Neuronal stem cell (in vitro differentiated cells): ENCODE results near the gene SLC17A7.
"Not testable (repeated sequence)": the region's sequence is repeated elsewhere in the genome, so short reads cannot be mapped to it uniquely, and the experiment has no call there.

Experiments
- DNase-seq: peaks from one replicate; pipeline ENCODE4 v3.0.0-alpha.2; 2013; ENCODE audit warnings: low spot score
- H2AFZ ChIP-seq: one replicate; pipeline ENCODE4 v1.6.1; 2013; ENCODE audit warnings: mild to moderate bottlenecking, low read length, inconsistent platforms
- H2AK5ac ChIP-seq: 2 replicates; pipeline ENCODE4 v1.6.1; 2013; ENCODE audit warnings: low read depth, mild to moderate bottlenecking, inconsistent platforms, low read length, moderate library complexity, mixed read lengths
- H2BK120ac ChIP-seq: 2 replicates; pipeline ENCODE4 v1.6.1; 2013; ENCODE audit warnings: low read depth, mild to moderate bottlenecking, inconsistent platforms, low read length, moderate library complexity, mixed read lengths
- H2BK12ac ChIP-seq: one replicate; pipeline ENCODE4 v1.6.1; 2013; ENCODE audit warnings: low read length, inconsistent platforms
- H2BK15ac ChIP-seq: 2 replicates; pipeline ENCODE4 v1.6.1; 2013; ENCODE audit warnings: mild to moderate bottlenecking, low read length, inconsistent platforms, mixed read lengths
- H2BK5ac ChIP-seq: one replicate; pipeline ENCODE4 v1.6.1; 2013; ENCODE audit warnings: inconsistent platforms, mild to moderate bottlenecking, low read length, moderate library complexity
- H3K14ac ChIP-seq: one replicate; pipeline ENCODE4 v1.6.1; 2013; ENCODE audit warnings: low read length, inconsistent platforms
- H3K18ac ChIP-seq: 2 replicates; pipeline ENCODE4 v1.6.1; 2013; ENCODE audit warnings: low read length, inconsistent platforms
- H3K23ac ChIP-seq: 2 replicates; pipeline ENCODE4 v1.6.1; 2013; ENCODE audit warnings: low read depth, mild to moderate bottlenecking, mixed read lengths, low read length, inconsistent platforms; ENCODE audit not compliant: poor library complexity
- H3K27ac ChIP-seq: replicated peaks from 3 replicates; pipeline ENCODE4 v1.5.1; 2013; ENCODE audit warnings: low read length, inconsistent platforms
- H3K27me3 ChIP-seq, 3 experiments: 2 replicates each; pipeline ENCODE4 v1.6.1; 2013; ENCODE audit warnings: low read length in 3 of 3, mild to moderate bottlenecking in 2 of 3, inconsistent platforms in 1 of 3, low read depth in 1 of 3, mixed read lengths in 1 of 3, moderate library complexity in 1 of 3; ENCODE audit not compliant: control insufficient read depth in 3 of 3, insufficient read depth in 3 of 3
- H3K36me3 ChIP-seq, 2 donors: replicated peaks in 1 of 2; 2 replicates each; pipeline ENCODE4 v1.6.1; 2013; ENCODE audit warnings: low read length in 2 of 2; ENCODE audit not compliant: control insufficient read depth in 2 of 2, insufficient read depth in 2 of 2
- H3K4ac ChIP-seq: 2 replicates; pipeline ENCODE4 v1.6.1; 2013; ENCODE audit warnings: inconsistent platforms, mild to moderate bottlenecking, low read length, moderate library complexity
- H3K4me1 ChIP-seq, 2 donors: 1 replicate in 1 of 2; 2 replicates in 1 of 2; pipeline ENCODE4 v1.6.1; 2013; ENCODE audit warnings: low read length in 2 of 2, low read depth in 1 of 2; ENCODE audit not compliant: control insufficient read depth in 2 of 2, insufficient read depth in 1 of 2
- H3K4me2 ChIP-seq: one replicate; pipeline ENCODE4 v1.6.1; 2013; ENCODE audit warnings: mild to moderate bottlenecking, low read length, inconsistent platforms; ENCODE audit not compliant: insufficient read depth, poor library complexity, severe bottlenecking
- H3K4me3 ChIP-seq, 2 donors: 2 replicates each; pipeline ENCODE4 v1.5.1; 2013; ENCODE audit warnings: low read length in 2 of 2, mild to moderate bottlenecking in 2 of 2, inconsistent platforms in 1 of 2, moderate library complexity in 1 of 2
- H3K79me1 ChIP-seq: one replicate; pipeline ENCODE4 v1.6.1; 2013; ENCODE audit warnings: low read depth, mild to moderate bottlenecking, inconsistent platforms, low read length, moderate library complexity
- H3K9ac ChIP-seq: one replicate; pipeline ENCODE4 v1.6.1; 2013; ENCODE audit warnings: mild to moderate bottlenecking, low read depth, low read length, inconsistent platforms; ENCODE audit not compliant: poor library complexity
- H3K9me3 ChIP-seq, 2 donors: replicated peaks in 1 of 2; 2 replicates each; pipeline versions ENCODE3 to v1.6.1; 2013; ENCODE audit warnings: low read length in 2 of 2, mild to moderate bottlenecking in 2 of 2, inconsistent platforms in 1 of 2, low read depth in 1 of 2, mixed read lengths in 1 of 2, moderate library complexity in 1 of 2; ENCODE audit not compliant: control insufficient read depth in 2 of 2, insufficient read depth in 1 of 2
- H4K8ac ChIP-seq: one replicate; pipeline ENCODE4 v1.6.1; 2013; ENCODE audit warnings: low read depth, mild to moderate bottlenecking, inconsistent platforms, low read length, moderate library complexity
- H4K91ac ChIP-seq: one replicate; pipeline ENCODE4 v1.6.1; 2013; ENCODE audit warnings: low read length, low read depth, mild to moderate bottlenecking, inconsistent platforms; ENCODE audit not compliant: poor library complexity
- WGBS, 2 donors: extraction: QIAGEN DNeasy Blood & Tissue Kit; methylation state at CpG; one replicate each; pipeline ENCODE4 v1.1.7; 2013; ENCODE audit warnings: missing lambda C conversion rate in 2 of 2, mixed read lengths in 1 of 2; ENCODE audit not compliant: insufficient read length in 2 of 2, insufficient replicate concordance in 1 of 2; ENCODE audit errors: extremely low coverage in 2 of 2; 5-methylcytosine and 5-hydroxymethylcytosine counted together

SLC17A7 gene

DNA sequence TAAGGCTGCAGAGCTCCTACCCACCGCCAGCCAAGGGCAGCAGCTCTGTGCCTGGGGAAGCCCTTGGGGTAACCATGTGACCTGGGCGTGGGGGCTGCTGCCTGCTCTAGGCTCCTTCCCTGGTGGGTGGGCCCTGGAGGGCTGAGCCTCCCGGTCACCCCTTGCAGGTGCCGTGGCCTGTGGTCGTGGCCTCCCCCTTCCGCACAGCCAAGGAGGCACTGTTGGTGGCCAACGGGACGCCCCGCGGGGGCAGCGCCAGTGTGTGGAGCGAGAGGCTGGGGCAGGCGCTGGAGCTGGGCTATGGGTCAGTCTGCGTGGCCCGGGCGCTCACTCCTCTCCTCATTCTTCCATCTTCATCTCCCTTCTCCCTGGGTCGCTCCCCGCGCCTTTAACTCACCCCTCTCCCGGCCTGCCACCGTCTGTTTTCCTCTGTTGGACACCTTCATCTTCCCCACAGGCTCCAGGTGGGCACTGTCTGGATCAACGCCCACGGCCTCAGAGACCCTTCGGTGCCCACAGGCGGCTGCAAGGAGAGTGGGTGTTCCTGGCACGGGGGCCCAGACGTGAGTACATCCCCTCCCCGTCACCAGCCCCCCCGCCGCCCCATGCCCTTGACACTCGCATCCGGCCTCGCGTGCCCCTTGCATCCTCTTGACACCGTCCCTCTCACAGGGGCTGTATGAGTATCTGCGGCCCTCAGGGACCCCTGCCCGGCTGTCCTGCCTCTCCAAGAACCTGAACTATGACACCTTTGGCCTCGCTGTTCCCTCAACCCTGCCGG lies 22.8 kb upstream of the SLC17A7 start:
- Histone ChIP-seq H2AK5ac (no peak overlapping the region), H3K4me2 (no peak overlapping the region), H3K23ac (peak overlapping the region; percentile 43), H3K4ac (no peak overlapping the region), H4K91ac (no peak overlapping the region), H4K8ac (no peak overlapping the region), H3K18ac (no peak overlapping the region), H2BK120ac (no peak overlapping the region), H3K9me3 (no peaks in the 10 kb centered on the region), H2BK15ac (no peak overlapping the region), H3K9ac (no peak overlapping the region), H2AFZ (no peak overlapping the region), H3K27ac (no peak overlapping the region), H2BK5ac (no peak overlapping the region), H3K36me3 (peaks cover 5 to 68% of the 10 kb centered on the region in 2 donors), H2BK12ac (no peak overlapping the region), H3K14ac (no peak overlapping the region), H3K79me1 (no peaks in the 10 kb centered on the region), H3K27me3 (no peaks in the 10 kb centered on the region), H3K4me1 (peaks cover 3 to 4% of the 10 kb centered on the region in 2 donors), H3K4me3 (no peak overlapping the region)
- no CpG with 5 or more reads among the region's 39 CpGs for WGBS, 2 donors
- DNase-seq: no peak

DNA sequence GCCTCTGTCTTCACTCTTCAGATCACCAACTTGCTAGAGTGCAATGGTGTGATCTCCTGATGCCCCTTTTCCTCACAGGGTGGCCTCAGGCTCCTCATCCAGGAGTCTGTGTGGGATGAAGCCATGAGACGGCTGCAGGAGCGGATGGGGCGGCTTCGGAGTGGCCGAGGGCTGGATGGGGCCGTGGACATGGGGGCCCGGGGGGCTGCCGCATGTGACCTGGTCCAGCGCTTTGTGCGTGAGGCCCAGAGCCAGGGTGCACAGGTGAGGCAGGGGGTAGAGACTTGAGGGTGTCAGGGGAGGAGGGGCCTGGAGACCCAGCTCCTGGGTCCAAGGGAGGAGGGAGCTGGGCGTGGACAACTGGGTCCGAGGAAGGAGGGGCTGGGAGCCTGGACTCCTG lies 21.2 kb upstream of the SLC17A7 start:
- H2BK120ac ChIP-seq: no peak overlapping the region
- H2BK15ac ChIP-seq: no peak overlapping the region
- DNase-seq: no peak
- H3K27me3 ChIP-seq: no peaks in the 10 kb centered on the region
- H3K4me2 ChIP-seq: no peak overlapping the region
- H3K4me1 ChIP-seq: no peaks in the 10 kb centered on the region
- H3K23ac ChIP-seq: no peak overlapping the region
- WGBS, 2 donors: no CpG with 5 or more reads among the region's 12 CpGs
- H3K79me1 ChIP-seq: no peaks in the 10 kb centered on the region
- H4K8ac ChIP-seq: no peak overlapping the region
- no peak overlapping the region for H3K14ac ChIP-seq
- H3K18ac ChIP-seq: no peak overlapping the region
- H2BK5ac ChIP-seq: no peak overlapping the region
- H3K4ac ChIP-seq: no peak overlapping the region
- peaks cover 9 to 62% of the 10 kb centered on the region in 2 donors for H3K36me3 ChIP-seq
- H3K4me3 ChIP-seq: no peak overlapping the region
- no peak overlapping the region for H3K27ac ChIP-seq
- no peak overlapping the region for H4K91ac ChIP-seq
- H2AK5ac ChIP-seq: no peak overlapping the region
- H2AFZ ChIP-seq: no peak overlapping the region
- no peak overlapping the region for H3K9ac ChIP-seq
- H2BK12ac ChIP-seq: no peak overlapping the region
- no peaks in the 10 kb centered on the region for H3K9me3 ChIP-seq

DNA sequence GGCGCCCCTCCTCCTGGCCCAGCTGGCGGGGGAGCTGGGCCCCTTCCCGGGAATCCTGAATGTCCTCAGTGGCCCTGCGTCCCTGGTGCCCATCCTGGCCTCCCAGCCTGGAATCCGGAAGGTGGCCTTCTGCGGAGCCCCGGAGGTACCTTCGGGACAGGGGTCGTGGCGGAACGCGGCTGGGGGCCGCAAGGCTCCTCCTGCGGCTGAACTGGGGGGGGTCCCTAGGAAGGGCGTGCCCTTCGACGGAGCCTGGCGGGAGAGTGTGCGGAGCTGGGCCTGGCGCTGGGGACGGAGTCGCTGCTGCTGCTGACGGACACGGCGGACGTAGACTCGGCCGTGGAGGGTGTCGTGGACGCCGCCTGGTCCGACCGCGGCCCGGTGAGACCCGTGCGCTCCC lies 20.3 kb upstream of the SLC17A7 start:
- DNase-seq: no peak
- Histone ChIP-seq H3K36me3 (peaks cover 9 to 57% of the 10 kb centered on the region in 2 donors), H3K14ac (no peak overlapping the region), H3K27me3 (no peaks in the 10 kb centered on the region), H3K27ac (no peak overlapping the region), H3K79me1 (no peaks in the 10 kb centered on the region), H3K23ac (no peak overlapping the region), H2BK12ac (no peak overlapping the region), H4K8ac (no peak overlapping the region), H2BK5ac (no peak overlapping the region), H3K9me3 (no peaks in the 10 kb centered on the region), H3K4me2 (no peak overlapping the region), H2AFZ (no peak overlapping the region), H3K4me1 (no peaks in the 10 kb centered on the region), H3K4me3 (no peak overlapping the region), H3K18ac (no peak overlapping the region), H3K4ac (no peak overlapping the region), H2BK120ac (no peak overlapping the region), H4K91ac (no peak overlapping the region), H2BK15ac (no peak overlapping the region), H2AK5ac (no peak overlapping the region), H3K9ac (no peak overlapping the region)
- no CpG with 5 or more reads among the region's 37 CpGs for WGBS, 2 donors

DNA sequence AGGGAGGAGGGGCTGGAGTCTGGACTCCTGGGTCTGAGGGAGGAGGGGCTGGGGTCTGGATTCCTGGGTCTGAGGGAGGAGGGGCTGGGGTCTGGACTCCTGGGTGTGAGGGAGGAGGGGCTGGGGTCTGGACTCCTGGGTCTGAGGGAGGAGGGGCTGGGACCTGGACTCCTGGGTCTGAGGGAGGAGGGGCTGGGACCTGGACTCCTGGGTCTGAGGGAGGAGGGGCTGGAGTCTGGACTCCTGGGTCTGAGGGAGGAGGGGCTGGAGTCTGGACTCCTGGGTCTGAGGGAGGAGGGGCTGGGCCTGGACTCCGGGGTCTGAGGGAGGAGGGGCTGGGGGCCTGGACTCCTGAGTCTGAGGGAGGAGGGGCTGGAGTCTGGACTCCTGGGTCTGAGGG lies 19.8 kb upstream of the SLC17A7 start:
- not testable (repeated sequence) for H3K14ac ChIP-seq, H3K4me1 ChIP-seq, H2BK12ac ChIP-seq, H2BK15ac ChIP-seq, H3K9ac ChIP-seq, H3K9me3 ChIP-seq, H2AK5ac ChIP-seq, DNase-seq, H4K91ac ChIP-seq, H2BK5ac ChIP-seq, H3K27ac ChIP-seq, H4K8ac ChIP-seq, H3K23ac ChIP-seq, H3K79me1 ChIP-seq, H3K4me3 ChIP-seq, H3K4me2 ChIP-seq, H3K18ac ChIP-seq, H3K27me3 ChIP-seq, H2BK120ac ChIP-seq, H3K4ac ChIP-seq, H2AFZ ChIP-seq
- no CpG with 5 or more reads among the region's 1 CpG for WGBS, 2 donors
- peaks cover 9 to 57% of the 10 kb centered on the region in 2 donors for H3K36me3 ChIP-seq
